HUDEP-2 (cell line): Measurements from ENCODE around the gene SPRED3.

Experiments used
- DNase-seq, 76 experiments: peaks; one replicate each; lab custom pipeline; 2025; ENCODE audit not compliant: unreplicated experiment in 76 of 76; lab: John Stamatoyannopoulos, UW

Gene SPRED3

DNA sequence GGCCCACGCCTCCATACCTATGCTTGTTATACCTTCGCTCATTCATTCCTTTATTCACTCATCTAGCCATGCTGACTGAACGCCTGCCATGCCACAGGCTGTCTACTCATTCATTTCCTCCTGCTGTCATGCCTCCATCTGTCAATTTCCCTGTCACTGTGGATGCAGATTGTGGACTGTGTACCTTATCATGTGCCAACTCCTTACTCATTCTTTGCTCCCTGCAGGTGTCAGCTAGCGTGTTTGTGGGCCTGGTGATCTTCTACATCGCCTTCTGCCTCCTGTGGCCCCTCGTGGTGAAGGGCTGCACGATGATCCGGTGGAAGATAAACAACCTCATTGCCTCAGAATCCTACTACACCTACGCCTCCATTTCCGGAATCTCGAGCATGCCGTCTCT, 18.2 kb upstream of the SPRED3 start:
- no peak for DNase-seq

DNA sequence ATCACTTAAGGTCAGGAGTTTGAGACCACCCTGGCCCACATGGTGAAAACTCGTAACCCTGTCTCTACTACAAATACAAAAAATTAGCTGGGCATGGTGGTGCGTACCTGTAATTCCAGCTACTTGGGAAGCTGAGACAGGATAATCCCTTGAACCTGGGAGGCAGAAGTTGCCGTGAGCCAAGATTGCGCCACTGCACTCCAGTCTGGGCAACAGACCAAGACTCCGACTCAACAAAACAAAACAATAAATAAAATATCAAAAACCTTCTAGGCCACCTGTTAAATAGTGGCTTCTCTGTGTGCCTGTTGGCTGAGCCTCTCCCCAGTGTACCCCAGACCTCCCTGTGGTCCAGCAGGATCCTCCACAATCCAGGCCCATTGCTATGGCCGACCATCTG, 17.4 kb upstream of the SPRED3 start:
- no peak for DNase-seq

DNA sequence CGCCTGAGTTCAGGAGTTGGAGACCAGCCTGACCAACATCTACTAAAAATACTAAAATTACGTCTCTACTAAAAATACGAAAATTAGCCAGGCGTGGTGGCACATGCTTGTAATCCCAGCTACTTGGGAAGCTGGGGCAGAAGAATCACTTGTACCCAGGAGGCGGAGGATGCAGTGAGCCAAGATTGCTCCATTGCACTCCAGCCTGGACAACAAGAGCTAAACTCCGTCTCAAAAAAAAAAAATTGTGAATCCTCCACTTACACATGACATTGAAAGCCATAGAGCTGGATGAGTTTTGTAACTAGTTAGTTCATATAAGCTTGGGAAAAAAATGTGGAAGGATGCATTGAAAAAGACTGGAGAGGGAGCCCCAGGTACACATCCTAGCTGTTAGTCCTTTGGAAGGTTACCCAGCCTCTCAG, 14.6 kb upstream of the SPRED3 start:
- DNase-seq, result no peak

DNA sequence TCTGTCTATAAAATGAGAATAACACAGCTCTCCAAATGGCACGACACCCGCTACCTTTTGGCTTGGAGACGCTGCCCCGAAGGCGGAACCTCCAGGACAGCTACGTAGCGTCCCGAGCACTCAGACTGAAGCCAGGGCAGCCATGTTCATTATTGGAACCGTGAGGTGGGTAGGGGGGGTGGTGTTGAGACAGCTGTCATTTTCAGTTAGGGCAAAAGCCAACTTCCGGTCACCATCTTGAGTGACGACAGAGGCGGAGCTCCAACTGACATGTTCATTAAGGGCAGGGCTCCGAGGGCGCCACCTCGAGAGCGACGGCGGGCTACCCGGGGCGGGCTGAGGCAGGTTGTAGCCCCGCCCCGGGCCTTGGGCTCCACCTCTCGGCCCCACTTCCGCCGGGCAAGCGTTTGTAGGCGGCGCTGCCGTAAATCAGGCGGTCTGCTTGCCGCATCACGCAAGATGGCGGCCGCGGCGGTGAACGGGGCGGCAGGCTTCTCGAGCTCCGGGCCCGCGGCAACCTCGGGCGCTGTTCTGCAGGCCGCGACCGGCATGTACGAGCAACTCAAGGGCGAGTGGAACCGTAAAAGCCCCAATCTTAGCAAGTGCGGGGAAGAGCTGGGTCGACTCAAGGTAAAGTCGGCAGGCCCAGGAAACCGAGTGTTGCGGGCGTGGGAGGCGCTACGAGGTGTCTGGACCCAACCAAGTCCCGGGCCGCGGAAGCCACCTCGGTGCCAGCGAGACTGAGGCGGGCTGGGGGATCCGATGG, 14.0 kb upstream of the SPRED3 start, which contains the start of gene PSMD8:
Gene PSMD8 (plus strand): TSS at position 240 of the 766 bp plus-strand sequence. CDS start 31 bp downstream, at position 271.
- DNase-seq, result peak in 75 of 76 experiments; percentile 94 to 100 (median 100)

DNA sequence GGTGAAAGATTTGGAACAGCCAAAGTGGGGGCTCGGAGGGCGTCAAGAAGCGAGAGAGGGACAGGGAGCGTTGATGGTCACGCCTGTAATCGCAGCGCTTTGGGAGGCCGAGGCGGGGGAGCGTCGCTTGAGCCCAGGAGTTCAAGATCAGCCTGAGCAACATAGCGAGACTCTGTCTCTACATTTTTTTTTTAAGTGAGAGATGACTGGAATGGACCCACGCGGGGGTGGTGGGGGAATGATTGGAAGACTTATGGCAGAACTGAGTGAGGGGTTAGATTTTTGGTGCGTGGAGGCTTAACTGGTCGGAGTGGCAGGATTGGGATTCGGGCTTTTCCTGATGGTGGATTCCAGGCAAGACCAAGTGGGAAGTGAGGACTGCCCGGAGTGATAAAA, 13.4 kb upstream of the SPRED3 start:
- peak in 3 of 76 experiments; percentile 62 to 73 (median 65) for DNase-seq

DNA sequence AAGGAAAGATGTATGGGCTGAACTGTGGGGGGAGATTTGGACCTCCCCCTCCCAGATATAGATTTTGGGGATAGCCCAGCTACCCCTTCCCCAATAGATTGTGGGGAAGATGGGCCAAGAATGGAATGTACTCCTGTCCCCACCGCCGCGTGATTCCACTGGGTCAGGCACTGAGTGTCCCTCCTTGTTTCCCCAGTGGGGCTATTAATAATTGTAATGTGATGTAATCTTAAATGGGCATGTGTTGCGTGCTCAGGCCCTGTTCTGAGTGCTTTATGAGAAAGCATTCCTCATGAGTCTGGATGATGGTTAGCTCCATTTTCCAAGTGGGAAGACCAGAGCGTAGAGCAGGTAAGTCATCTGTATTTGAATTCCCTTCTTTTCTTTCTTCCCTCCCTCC, 12.7 kb upstream of the SPRED3 start:
- no peak for DNase-seq

DNA sequence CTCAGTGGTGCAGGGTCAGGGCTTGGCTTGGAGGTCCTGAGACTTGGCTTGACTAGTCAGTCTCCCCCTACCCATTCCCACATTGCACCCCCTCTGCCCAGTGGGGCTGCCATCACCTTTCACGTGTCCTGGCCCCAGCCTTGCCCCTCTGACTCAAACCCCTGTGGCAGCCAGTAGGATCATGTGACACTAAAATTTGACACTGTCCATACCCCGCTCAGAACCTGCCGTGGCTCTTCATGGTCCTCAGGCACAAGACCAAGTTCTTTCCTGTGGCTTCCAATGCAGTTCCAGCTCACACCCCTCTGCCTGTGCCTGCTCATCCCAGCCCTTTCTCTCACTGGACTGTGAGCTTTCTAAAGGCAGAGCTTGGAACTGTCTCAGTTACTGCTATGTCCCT, 11.9 kb upstream of the SPRED3 start:
- no peak for DNase-seq

DNA sequence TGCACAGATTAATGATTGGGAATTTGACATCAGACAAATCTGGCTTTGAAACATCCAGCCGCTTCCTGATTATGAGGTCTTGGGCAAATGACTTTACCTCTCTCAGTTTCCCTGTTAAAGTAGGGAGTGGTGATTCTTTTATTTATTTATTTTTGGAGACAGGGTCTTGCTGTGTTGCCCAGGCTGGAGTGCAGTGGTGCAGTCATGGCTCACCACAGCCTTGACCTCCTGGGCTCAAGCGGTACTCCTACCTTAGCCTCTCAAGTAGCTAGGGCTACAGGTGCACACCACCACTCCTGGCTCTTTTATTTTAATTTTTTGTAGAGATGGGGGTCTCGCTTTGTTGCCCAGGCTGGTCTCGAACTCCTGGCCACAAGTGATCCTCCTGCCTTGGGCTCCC, 11.4 kb upstream of the SPRED3 start:
- no peak for DNase-seq

DNA sequence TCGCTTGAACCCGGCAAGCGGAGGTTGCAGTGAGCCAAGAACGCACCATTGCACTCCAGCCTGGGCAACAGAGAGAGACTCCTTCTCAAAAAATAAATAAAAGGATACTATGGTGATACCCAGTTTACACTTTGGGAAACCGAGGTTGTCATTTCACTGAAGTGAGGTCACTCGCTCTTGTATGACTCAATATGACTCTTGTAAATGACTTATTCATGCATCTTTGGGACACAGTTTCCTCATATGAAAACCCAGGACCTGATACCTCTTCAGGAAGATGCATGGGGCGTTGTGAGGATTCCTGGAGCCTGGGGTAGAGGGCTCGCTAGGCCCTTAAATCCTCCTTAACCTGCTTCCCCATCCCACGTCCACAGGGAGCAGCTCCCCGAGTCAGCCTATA, 9.6 kb upstream of the SPRED3 start:
- DNase-seq, result no peak

DNA sequence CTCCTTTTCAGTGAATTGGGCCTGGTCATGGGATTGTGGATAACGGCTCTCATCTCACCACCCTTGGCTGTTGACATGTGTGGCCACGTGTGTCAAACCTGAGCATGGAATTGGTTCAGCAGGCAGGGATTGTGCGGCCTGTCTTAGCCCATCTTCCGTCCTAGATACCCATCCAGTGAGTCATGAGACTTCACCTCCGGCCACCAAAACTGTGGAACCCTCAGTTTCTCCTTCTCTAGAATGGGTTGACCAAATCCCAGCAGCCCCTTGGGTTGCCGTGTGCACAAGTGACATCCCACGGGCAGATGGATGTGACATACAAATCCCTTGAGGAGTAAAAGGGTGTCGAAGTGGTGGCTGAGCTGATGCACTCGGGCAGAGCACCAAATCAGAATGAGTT, 7.4 kb upstream of the SPRED3 start:
- DNase-seq, result no peak

DNA sequence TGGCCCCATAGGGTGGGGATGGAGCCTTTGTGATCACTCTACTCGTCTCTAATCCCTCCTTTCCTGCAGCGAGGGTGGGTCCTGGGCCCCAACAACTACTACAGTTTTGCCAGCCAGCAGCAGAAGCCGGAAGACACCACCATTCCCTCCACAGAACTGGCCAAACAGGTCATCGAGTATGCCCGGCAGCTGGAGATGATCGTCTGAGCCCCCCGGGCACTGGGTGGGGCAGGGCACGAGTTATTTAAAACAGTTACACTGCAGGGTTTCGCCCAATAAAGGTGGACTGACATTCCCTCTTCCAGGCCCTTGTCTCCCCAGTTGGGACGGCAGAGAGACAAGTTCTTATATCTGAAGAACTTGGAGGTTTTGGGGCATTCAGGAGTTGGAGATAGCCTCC, 5.3 kb upstream of the SPRED3 start:
- no peak for DNase-seq

DNA sequence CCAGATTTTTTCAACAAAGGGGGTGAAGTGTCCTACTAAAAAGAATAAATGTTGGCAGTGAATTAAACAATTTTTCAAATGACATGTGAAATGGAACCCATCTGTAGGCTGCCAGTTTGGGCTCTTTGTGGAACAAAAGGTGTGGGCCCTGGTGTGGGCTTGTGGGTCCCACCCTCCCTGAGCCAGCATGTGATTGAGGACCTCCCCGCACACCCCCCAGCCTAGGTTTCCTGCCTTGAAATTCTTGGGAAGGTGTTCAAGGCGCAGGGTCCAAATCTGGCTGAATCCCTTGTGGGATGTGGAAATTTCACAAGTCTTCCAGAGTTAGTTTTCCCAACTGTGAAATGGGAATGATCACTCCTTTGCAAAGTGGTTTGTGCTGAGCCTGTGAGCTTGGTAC, 4.8 kb upstream of the SPRED3 start:
- DNase-seq, result no peak

DNA sequence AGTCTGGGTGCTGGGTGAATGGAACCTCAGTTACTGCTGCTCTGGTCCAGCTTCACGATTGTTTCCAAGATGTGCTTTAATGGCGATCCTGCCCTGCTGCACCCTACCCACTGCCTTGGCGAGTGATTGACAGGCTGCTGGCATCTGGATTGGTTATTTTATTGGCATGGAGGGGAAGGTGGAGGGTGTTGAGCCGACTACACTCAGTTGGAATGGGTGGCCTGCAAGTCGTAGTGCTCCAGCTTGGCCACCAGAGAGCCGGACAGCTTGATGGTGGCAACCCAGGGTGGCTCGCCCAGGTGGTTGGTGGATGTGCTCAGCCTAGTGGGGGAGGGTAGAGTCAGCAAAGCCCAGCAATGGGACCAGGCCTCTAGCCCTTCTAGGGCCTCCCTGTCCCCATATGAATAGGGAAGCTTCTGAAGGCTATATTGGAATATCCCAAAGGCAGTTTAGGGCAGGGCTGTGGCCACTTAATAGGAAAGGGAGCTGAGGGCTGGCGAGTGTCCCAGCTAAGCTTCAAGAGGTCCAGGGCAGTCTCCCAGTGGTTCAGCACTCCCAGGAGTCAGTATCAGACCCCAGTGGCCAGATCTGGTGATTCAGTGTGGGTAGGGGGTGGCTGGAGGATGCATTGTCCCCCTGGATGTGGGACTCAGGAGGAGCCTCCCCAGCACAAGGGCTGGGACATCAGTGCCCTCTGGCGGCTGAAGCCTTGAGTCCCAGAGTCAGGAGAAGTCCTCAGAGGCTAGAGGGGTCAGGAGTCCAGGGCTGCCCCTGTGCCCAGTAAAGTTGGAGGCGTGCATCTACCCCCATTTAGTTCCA, 4.1 kb upstream of the SPRED3 start:
- peak in 40 of 76 experiments; percentile 8 to 50 (median 28) for DNase-seq

DNA sequence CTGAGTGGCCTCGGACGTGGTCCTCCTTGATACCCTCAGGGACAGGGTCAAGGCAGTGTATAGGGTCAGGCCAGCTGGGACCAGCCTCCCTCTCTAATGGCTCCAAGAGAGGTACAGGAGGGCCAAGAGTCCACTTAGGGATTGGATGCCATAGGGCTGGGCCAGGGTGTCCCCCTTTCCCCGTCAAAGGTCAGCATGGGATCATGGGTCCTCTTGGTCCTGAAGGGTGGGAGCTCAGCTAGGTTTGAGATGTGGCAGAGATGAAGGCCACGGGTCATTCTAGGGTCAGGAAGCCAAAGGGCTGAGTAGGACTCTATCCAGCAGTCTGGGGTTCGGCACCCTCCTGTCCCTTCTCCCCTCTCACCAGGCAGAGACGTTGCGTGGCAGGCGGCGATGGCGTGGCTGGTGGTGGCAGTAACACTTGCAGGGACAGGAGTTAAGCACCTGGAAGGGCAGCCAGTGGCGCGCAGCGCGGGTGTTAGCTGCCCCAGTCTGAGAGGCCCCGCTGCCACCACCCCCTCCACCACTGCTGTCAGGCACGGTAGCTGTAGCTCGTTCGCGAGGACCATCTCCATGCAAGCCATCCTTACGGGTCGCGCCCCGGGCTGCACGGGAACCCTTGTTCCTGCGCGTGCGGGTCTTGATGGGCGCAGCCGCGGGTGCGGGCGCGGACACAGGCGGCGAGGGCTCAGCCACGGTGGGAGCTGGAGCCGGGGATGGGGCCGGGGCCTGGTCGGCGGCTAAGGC, 3.3 kb upstream of the SPRED3 start:
- DNase-seq, result no peak

DNA sequence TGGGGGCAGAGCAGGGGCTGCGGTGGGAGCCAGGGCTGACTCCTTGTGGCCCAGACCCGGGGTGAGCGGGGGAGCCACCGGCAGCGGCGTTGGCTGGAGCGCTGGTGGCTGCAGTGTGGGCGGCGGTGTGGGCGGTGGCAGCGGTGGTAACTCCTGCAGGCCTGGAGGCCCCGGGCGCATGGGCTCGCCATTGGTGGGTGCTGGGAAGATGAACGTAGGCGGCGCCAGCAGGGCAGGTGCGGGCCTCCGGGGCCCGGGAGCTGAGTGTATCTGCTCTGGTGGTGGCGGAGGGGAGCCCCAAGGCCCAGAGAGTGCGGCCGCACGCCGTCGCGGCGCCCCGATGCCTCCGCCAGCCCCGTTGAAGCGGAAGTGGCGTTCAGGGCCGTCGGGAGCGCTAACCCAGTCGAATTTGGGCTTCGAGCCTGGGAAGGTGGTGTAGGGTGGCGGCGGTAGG, 2.7 kb upstream of the SPRED3 start:
- peak in 17 of 76 experiments; percentile 14 to 58 (median 33) for DNase-seq

DNA sequence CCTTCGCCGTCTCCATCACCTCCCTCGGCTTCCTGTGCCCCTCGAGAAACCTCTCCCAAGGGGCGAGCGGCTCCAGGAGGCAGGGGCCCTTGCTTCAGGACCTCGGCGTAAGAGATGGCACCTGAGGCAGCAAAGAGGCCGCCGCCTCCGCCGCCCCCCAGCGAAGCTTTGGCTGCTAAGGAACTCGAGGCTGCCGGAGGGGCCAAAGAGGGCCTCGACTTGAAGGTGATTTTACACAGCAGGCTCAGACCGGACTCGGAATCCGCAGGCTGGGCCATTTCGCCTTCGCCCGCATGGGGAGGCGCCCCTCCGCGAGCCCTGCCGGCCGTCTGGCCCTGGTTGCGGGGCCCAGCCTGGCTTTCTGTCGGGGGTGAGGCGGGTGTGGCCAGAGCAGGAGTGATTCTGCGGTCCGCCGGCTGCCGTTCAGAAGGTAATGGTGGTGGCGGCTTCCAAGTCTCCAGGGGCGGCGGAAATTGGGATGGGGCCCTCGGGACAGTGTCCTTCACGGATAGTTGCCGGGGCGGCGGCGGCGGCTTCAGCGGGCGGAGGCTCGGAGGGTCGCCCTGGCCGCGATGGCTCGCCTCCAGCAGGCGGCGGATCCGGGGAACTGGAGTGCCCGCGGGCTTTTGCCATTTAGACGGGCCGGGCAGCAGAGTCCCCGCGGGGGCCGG, 2.1 kb upstream of the SPRED3 start:
- DNase-seq, result no peak

DNA sequence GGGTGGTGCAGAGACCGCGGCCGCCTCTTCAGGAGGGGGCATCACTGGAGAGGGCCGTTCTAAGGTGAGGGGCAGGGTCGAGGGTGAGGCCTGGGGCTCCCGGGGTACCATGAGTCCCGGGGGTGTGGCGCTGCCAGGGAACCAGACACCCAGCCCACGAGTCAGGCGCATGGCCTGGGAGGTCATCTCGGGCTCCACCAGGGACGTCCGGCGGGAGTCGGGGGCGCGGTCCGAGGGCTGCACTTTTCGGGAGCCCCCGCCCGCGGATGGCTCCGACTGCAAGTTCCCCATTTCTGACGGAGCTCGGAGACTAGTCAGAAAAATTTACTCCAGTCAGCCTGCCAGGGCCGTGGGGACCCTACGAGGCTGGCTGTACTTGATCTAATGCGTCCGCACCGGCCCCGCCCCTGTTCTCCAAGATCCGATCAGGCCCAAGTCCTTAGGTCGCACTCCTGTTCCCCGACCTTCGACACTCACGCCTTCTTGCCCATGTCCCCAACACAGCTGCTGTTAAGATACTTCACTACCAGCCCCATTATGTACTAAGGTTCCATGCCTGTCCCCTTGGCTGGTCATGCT, 1.4 kb upstream of the SPRED3 start:
- DNase-seq, result peak in 12 of 76 experiments; percentile 36 to 63 (median 48)

DNA sequence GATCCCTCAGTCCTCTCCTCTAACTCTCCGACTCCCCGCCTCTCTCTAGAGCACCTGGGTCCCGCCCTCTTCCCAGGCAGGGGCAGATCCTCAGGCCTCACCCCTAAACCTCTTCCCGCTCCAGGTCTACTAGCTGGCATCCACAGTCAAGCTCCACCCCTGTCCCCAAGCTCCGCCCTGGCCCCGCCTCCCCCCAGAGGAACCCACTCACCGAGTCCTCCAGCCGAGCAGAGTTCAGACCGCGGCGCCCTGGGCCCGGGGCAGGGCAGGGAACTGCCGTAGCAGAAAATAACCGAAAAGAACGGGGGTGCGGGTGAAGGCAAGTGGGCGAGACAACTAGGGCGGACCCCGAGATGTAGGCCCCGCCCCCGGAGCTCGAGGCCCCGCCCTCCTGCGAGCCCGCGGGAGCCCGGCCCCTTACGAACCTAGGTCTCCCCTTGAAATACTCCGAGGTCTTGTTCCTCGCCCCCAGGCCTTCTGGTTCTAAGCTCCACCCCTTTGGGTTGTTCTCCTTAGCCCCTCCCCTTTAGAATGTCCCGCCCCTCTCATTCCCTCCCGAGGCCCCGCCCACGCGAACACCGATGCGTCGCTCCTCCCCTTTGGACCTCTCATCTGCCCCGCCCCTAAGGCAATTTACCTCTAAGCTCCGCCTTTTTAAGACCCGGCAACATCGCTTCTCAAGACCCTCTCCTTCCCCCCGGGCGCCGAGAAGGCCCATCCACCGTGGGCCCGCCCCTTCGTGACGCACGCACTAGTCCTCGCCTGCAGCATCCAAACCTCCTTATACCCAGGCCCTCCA, 748 bp upstream of the SPRED3 start, which contains the start of gene GGN:
Gene GGN (minus strand): TSS at position 485 of the 799 bp plus-strand sequence. CDS start 773 bp downstream, outside the sequence.
- peak in 71 of 76 experiments; percentile 36 to 96 (median 74) for DNase-seq
